Transverse colon (tissue), 4 donors: ENCODE results near the gene ATG7. TPM values are rescaled to one million over a fixed set of nuclear protein-coding genes. Genes with fewer than 3 reads are reported as not detected.

ENCODE experiments used
- DNase-seq: peaks from one replicate; pipeline ENCODE4 v3.0.0-alpha.2; 2019
- H3K27ac ChIP-seq, 4 donors: fragments of 200-600 bp; sonication (generic); 2 replicates each; pipeline ENCODE4 v1.5.1; 2016 to 2018; ENCODE audit warnings: inconsistent platforms in 4 of 4
- H3K27me3 ChIP-seq: fragments of 200-600 bp; sonication (generic); 2 replicates; pipeline ENCODE4 v1.5.1; 2017; ENCODE audit warnings: inconsistent platforms
- H3K36me3 ChIP-seq, 4 donors: fragments of 200-600 bp; sonication (generic); 2 replicates each; pipeline ENCODE4 v1.5.1; 2017 to 2019; ENCODE audit warnings: inconsistent platforms in 4 of 4
- H3K4me1 ChIP-seq, 4 donors: fragments of 200-600 bp; sonication (generic); 2 replicates each; pipeline ENCODE4 v1.5.1; 2017 to 2020; ENCODE audit warnings: inconsistent platforms in 4 of 4
- H3K4me3 ChIP-seq, 4 donors: fragments of 200-600 bp; sonication (generic); 1 replicate in 1 of 4; 2 replicates in 3 of 4; pipeline versions ENCODE4 v1.5.1 to v1.6.1; 2017 to 2019; ENCODE audit warnings: inconsistent platforms in 4 of 4
- H3K9me3 ChIP-seq, 2 donors: fragments of 200-600 bp; sonication (generic); 2 replicates each; pipeline ENCODE4 v1.5.1; 2017 to 2019; ENCODE audit warnings: inconsistent platforms in 2 of 2
- EP300 ChIP-seq: sonication (generic); formaldehyde crosslinking; IDR thresholded peaks from one replicate; pipeline ENCODE4 v1.6.1; 2017; ENCODE audit warnings: antibody characterized with exemption, low read depth
- POLR2A ChIP-seq: fragments of 450-650 bp; IDR thresholded peaks from one replicate; pipeline ENCODE4 v1.6.1; 2016; ENCODE audit warnings: antibody characterized with exemption, mild to moderate bottlenecking, moderate library complexity
- POLR2AphosphoS5 ChIP-seq, 3 donors: sonication (generic); formaldehyde crosslinking; IDR thresholded peaks; one replicate each; pipeline ENCODE4 v1.6.1; 2016; ENCODE audit warnings: antibody characterized with exemption in 3 of 3
- WGBS, 2 donors: methylation state at CpG; one replicate each; pipeline ENCODE4 v1.1.5; 2018; ENCODE audit warnings: low coverage in 1 of 2; 5-methylcytosine and 5-hydroxymethylcytosine counted together
- in situ Hi-C, 4 donors: fragments of 200-750 bp; cut with MboI; loops; one replicate each; pipeline versions ENCODE4 v1.15.0 to v1.15.1; 2017; ENCODE audit warnings: low sequenced_read_pairs in 3 of 4, low pct_ligation_motif_present in 1 of 4, low pct_unique_long_range_greater_than_20kb in 1 of 4
- intact Hi-C: fragments of 100-400 bp; cut with DNase I; formaldehyde crosslinking; loops from one replicate; pipeline ENCODE4 v1.15.1; 2023; ENCODE audit warnings: low total_unique reads
- total RNA-seq, 4 donors: library from RNA; depleted of rRNA; stranded (reverse); fragments of >200 nt; gene quantifications; one replicate each; pipeline ENCODE4 v1.1.0, GENCODE V29; 2016
- TF ChIP-seq, protein P1 (sequence below), 5 experiments: fragments of 200-600 bp in 3 of 5; fragments of 450-650 bp in 2 of 5; sonication (generic) in 3 of 5; IDR thresholded peaks; 1 replicate in 2 of 5; 2 replicates in 3 of 5; pipeline ENCODE4 v1.5.1; 2016 to 2017; ENCODE audit warnings: antibody characterized with exemption in 5 of 5, inconsistent platforms in 3 of 5, mild to moderate bottlenecking in 2 of 5, moderate library complexity in 1 of 5

The ATG7 gene
- total RNA-seq, 4 donors from 2014 or later: 44.5 to 122 (median 75.0) TPM

DNA sequence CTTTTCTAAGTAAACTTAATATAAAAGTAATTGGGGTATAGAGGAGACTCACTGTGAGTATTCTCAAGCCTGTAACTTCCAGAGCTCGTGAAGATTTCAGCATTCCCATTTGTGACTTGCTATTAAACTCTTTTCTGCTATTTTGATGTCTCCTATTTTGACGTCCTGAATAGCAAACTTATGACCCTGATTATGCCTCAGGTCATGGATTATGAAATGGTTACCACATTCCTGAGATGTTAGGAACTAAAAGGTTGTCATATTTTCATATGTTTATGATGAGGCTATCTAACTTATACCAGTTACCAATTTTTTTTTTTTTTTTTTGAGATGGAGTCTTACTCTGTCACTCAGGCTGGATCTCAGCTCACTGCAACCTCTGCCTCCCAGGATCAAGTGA, 105.5 kb downstream of the ATG7 start:
- 88 to 100% methylated on average over 1 to 2 of the region's 2 CpGs for WGBS, 2 donors
- Histone ChIP-seq H3K27ac (no peak overlapping the region), H3K4me3 (no peak overlapping the region), H3K27me3 (no peaks in the 10 kb centered on the region), H3K9me3 (no peaks in the 10 kb centered on the region), H3K36me3 (peaks cover 0 to 7% (median 0%) of the 10 kb centered on the region in 4 donors), H3K4me1 (peaks cover 0 to 11% (median 3%) of the 10 kb centered on the region in 4 donors)
- DNase-seq: no peak
- TF ChIP-seq POLR2AphosphoS5 (IDR thresholded peaks at IDR 0.05) (no peak), POLR2A (no peak), EP300 (no peak)
- TF ChIP-seq, protein P1, sequence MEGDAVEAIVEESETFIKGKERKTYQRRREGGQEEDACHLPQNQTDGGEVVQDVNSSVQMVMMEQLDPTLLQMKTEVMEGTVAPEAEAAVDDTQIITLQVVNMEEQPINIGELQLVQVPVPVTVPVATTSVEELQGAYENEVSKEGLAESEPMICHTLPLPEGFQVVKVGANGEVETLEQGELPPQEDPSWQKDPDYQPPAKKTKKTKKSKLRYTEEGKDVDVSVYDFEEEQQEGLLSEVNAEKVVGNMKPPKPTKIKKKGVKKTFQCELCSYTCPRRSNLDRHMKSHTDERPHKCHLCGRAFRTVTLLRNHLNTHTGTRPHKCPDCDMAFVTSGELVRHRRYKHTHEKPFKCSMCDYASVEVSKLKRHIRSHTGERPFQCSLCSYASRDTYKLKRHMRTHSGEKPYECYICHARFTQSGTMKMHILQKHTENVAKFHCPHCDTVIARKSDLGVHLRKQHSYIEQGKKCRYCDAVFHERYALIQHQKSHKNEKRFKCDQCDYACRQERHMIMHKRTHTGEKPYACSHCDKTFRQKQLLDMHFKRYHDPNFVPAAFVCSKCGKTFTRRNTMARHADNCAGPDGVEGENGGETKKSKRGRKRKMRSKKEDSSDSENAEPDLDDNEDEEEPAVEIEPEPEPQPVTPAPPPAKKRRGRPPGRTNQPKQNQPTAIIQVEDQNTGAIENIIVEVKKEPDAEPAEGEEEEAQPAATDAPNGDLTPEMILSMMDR (IDR thresholded peaks at IDR 0.05): no peak
- in situ Hi-C loops: loop anchor here in 2 of 4 donors (25.0 kb wide), 2 partner anchors 135 to 435 kb away; no protein-coding TSS in a partner anchor
- intact Hi-C loops: loop anchor here (2.0 to 5.0 kb wide), 2 partner anchors 275 to 425 kb away; no protein-coding TSS in a partner anchor

DNA sequence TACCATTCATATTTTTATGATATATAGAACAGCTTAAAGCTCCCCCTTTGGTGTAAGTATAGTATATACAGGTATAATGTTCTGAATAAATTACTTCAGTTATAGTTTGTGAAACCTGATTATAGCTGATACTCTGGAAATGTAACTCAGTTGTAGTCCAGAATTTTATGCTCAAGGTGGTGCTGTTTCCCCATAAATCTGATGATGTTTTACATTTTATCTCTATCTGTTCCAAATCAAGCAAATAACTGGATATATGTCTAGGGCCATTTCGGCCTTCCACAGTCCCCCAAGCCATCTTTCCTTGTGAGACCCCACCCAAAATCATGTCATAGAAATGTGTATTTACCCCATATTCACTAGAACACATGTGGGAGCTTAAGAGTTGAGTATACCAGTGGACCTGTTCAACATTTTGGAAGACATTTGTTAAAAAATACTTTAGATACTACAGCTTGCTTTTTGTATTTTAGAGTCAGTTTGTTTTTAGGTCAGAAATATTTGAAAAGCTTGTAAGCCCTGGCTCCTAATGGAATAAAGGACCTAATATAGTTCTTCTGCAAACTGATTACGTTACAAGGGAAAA, 107.1 kb downstream of the ATG7 start:
- no peak overlapping the region for H3K4me3 ChIP-seq
- H3K36me3 ChIP-seq: no peaks in the 10 kb centered on the region
- H3K9me3 ChIP-seq: no peaks in the 10 kb centered on the region
- in situ Hi-C loops (loop anchor here in 2 of 4 donors (25.0 kb wide), 2 partner anchors 133 to 433 kb away; no protein-coding TSS in a partner anchor), intact Hi-C loops (loop anchor here (2.0 to 5.0 kb wide), 2 partner anchors 273 to 423 kb away; no protein-coding TSS in a partner anchor)
- DNase-seq: no peak
- peak overlapping the region in 3 of 4 donors; percentile 1 to 40 (median 37) for H3K27ac ChIP-seq
- 46 to 54% methylated on average over 2 of the region's 2 CpGs for WGBS, 2 donors
- H3K4me1 ChIP-seq: peaks cover 0 to 11% (median 3%) of the 10 kb centered on the region in 4 donors
- no peak for TF ChIP-seq POLR2AphosphoS5 (IDR thresholded peaks at IDR 0.05)
- TF ChIP-seq, protein P1 (IDR thresholded peaks at IDR 0.05): peak; percentile 55 to 69 (median 58)
- no peaks in the 10 kb centered on the region for H3K27me3 ChIP-seq

DNA sequence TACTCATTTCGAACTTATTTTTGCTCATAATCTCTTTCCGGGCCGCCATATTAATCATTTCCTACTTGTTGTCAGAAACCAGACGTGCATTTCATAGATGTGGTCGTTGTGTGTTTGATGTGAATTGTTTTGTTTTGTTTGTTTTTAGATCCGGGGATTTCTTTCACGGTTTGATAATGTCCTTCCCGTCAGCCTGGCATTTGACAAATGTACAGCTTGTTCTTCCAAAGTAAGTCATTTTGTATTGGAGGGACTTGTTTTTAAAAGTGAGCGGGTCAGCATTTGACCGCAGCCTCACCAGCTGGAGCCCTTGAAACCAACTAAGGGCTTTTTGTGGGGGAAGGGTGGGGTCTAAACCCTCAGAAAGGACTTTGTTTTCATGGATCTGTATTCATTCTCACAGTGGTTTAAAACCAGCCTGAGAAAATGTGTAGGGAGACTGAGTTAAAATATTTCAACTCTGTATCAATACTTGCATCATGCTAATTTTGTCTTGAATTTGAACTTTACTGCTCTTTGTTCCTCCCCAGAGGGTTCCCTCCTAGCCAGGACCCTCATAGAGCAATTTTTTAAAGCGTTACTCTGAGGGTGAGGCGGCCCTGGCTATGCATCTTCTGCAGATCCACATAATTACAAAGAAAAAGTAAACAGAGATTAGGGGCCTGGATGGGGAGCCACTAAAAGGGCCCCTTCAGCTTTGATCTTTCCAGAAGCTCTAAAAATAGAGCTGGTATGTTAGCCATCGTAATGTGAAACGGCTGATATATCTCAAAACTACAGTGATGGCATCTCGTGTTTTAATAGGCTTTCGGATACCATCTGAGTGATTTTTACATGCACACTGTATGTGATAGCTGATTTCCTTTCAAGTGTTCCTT, 107.9 kb downstream of the ATG7 start:
- Histone ChIP-seq H3K4me3 (no peak overlapping the region), H3K27ac (peak overlapping the region; percentile 37 to 49 (median 42)), H3K4me1 (peaks cover 0 to 11% (median 3%) of the 10 kb centered on the region in 4 donors), H3K27me3 (no peaks in the 10 kb centered on the region), H3K9me3 (no peaks in the 10 kb centered on the region), H3K36me3 (no peaks in the 10 kb centered on the region)
- no peak for TF ChIP-seq EP300
- TF ChIP-seq POLR2A: no peak
- TF ChIP-seq, protein P1 (IDR thresholded peaks at IDR 0.05): no peak
- no peak for TF ChIP-seq POLR2AphosphoS5 (IDR thresholded peaks at IDR 0.05)
- 59 to 70% methylated on average over 12 to 16 of the region's 16 CpGs for WGBS, 2 donors
- in situ Hi-C loops (loop anchor here (5.0 to 25.0 kb wide), 6 partner anchors 132 to 432 kb away; no protein-coding TSS in a partner anchor), intact Hi-C loops (loop anchor here (2.0 to 5.0 kb wide), 2 partner anchors 273 to 422 kb away; no protein-coding TSS in a partner anchor)
- no peak for DNase-seq

DNA sequence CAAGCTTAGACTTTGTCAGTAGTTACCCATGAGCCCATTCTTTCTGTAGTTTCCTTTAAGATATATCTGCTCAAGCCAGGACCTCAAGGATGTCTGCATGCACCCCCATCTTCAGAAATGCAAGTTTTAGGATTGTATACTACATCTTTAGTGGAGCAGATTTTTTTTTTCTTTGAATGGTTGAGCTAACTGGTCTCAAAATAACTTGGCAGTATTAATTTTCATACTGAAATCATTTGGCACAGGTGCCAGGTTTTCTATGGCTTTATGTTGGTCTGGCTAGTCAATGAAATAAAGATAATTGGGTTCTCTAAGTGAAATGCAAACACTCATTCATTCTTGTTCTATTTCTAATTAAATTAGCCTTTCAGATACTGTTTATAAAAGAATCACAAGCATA, 108.9 kb downstream of the ATG7 start:
- H3K27ac ChIP-seq: no peak overlapping the region
- no peaks in the 10 kb centered on the region for H3K27me3 ChIP-seq
- no peaks in the 10 kb centered on the region for H3K36me3 ChIP-seq
- in situ Hi-C loops: loop anchor here (5.0 to 25.0 kb wide), 6 partner anchors 131 to 431 kb away; no protein-coding TSS in a partner anchor
- intact Hi-C loops: no loop called here
- no peaks in the 10 kb centered on the region for H3K9me3 ChIP-seq
- no peak overlapping the region for H3K4me3 ChIP-seq
- H3K4me1 ChIP-seq: peaks cover 4 to 17% (median 10%) of the 10 kb centered on the region in 4 donors
- no peak for DNase-seq
- TF ChIP-seq POLR2AphosphoS5 (IDR thresholded peaks at IDR 0.05) (no peak), EP300 (no peak), POLR2A (no peak)
- TF ChIP-seq, protein P1 (IDR thresholded peaks at IDR 0.05): no peak
